ENCODE data around the gene PLK5.

DNA sequence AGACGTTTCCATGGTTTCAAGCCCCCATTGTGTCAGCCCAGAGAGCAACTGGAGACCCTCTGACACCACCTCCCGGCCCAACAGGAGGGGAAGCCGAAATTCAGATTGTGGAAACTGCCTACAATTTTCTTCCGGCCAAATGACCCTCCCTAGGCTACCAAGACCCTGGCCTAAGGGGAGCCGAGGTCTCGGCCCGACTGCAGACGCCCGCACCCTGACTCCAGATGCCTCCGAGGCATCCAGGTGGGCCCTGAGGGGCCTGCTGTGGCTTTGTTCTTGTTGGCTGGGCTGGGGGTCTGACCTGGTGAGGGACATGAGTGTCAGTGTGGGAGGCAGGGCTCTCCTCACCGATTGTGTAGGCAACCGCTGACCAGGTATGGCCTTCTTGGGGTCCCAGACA, 34.7 kb downstream of the PLK5 start:
- TF ChIP-seq CTCF (IDR thresholded peaks at IDR 0.05; ENCODE audit: low read length): no peak
- TF ChIP-seq EZH2 (IDR thresholded peaks at IDR 0.05; ENCODE audit: borderline replicate concordance, low read length): no peak

Data from OCI-LY1 (cell line).